ENCODE results near the gene PIP4P1. TPM values are rescaled to one million over a fixed set of nuclear protein-coding genes. Genes with fewer than 3 reads are reported as not detected.

Gene PIP4P1
- total and polyA plus RNA-seq, 9 of the 15 experiments (the other 6 are each of a cell fraction or from before 2014, with no cell fraction given), result 5.3 to 20.9 (median 10.7) TPM

DNA sequence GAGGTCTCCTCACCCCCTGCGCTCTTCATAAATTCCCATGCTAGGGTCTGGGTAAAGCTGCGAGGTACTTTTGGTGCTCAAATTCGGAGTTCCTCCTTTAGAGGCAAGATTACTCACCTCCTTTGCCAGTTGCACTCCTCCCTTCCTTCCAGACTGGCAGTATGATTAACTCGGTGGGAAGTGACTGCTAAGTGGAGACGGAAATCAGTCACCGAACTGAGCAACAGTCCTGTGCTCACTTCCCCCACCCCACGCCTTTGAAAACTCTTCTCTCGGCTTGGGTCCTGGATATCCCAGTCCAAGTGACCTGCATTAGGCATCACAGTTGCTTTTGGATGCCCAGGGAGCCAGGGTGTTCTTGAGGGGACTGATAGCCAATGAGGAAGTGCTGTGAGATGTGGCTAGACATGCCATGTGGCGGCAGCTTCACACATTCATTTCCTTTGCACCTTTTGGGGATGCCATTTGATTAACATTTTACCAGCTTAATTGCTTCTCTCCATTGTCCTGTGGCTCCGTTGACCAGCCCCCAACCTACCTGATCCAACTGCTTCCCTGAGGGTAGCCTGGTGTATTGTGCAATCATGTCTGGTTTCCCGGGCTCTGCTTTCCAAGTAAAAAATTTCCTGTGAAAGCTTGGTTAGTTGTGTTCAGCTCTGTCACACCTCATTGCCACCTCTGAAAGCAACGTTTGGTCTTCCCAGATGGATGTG is 8.8 kb upstream of the PIP4P1 start (continued):
- TF ChIP-seq PURB (CRISPR knock-in tag; IDR thresholded peaks at IDR 0.05; ENCODE audit: low read depth) (no peak), ZNF23 (CRISPR knock-in tag; IDR thresholded peaks at IDR 0.05) (no peak), ZNF699 (CRISPR knock-in tag; IDR thresholded peaks at IDR 0.05; ENCODE audit: insufficient replicate concordance) (no peak), RBBP5 (IDR thresholded peaks at IDR 0.05; ENCODE audit: borderline replicate concordance, insufficient read depth, low read length, poor library complexity, severe bottlenecking) (peak; percentile 8), CEBPG (CRISPR knock-in tag; IDR thresholded peaks at IDR 0.05) (peak; percentile 72), CEBPG (tag; conservative IDR thresholded peaks at IDR 0.05 in 1 of 2, IDR thresholded peaks at IDR 0.05 in 1 of 2) (peak; percentile 84 to 93), FOXA1 (IDR thresholded peaks at IDR 0.05; ENCODE audit: borderline replicate concordance) (no peak), ZNF436 (CRISPR knock-in tag; IDR thresholded peaks at IDR 0.05) (no peak), DIDO1 (tag; IDR thresholded peaks at IDR 0.05; ENCODE audit: low read depth) (no peak), ETV1 (tag; conservative IDR thresholded peaks at IDR 0.05; ENCODE audit: low read depth) (no peak), CBX8 (IDR thresholded peaks at IDR 0.05; ENCODE audit: borderline replicate concordance, extremely low read depth, low read depth, low read length, poor library complexity, severe bottlenecking) (no peak), ZNF217 (CRISPR knock-in tag; IDR thresholded peaks at IDR 0.05) (no peak), ZNF197 (CRISPR knock-in tag; IDR thresholded peaks at IDR 0.05; ENCODE audit: low read depth) (no peak), RUNX1 (IDR thresholded peaks at IDR 0.05; ENCODE audit: low read depth) (no peak), ASH1L (IDR thresholded peaks at IDR 0.05; ENCODE audit: borderline replicate concordance, low read depth, partially characterized antibody) (no peak), PHTF2 (CRISPR knock-in tag; IDR thresholded peaks at IDR 0.05) (no peak), NR2C1 (IDR thresholded peaks at IDR 0.05) (no peak), NR2C1 (tag; IDR thresholded peaks at IDR 0.05) (no peak), MYC (IDR thresholded peaks at IDR 0.05; ENCODE audit: low read depth, low read length) (peak; percentile 47; the same call in 1 of the 2 replicates), MYC (CRISPR knock-in tag; IDR thresholded peaks at IDR 0.05; ENCODE audit: borderline replicate concordance, low read depth) (no peak), ATF7 (IDR thresholded peaks at IDR 0.05) (no peak), KAT2B (IDR thresholded peaks at IDR 0.05; ENCODE audit: low read depth, low read length) (no peak), MCM3 (IDR thresholded peaks at IDR 0.05) (no peak), NR2F6 (CRISPR knock-in tag; IDR thresholded peaks at IDR 0.05) (no peak), ZNF347 (CRISPR knock-in tag; IDR thresholded peaks at IDR 0.05; ENCODE audit: low read depth) (no peak), NFIX (CRISPR knock-in tag; IDR thresholded peaks at IDR 0.05; ENCODE audit: low read depth) (no peak)
- TF ChIP-seq, protein P1, sequence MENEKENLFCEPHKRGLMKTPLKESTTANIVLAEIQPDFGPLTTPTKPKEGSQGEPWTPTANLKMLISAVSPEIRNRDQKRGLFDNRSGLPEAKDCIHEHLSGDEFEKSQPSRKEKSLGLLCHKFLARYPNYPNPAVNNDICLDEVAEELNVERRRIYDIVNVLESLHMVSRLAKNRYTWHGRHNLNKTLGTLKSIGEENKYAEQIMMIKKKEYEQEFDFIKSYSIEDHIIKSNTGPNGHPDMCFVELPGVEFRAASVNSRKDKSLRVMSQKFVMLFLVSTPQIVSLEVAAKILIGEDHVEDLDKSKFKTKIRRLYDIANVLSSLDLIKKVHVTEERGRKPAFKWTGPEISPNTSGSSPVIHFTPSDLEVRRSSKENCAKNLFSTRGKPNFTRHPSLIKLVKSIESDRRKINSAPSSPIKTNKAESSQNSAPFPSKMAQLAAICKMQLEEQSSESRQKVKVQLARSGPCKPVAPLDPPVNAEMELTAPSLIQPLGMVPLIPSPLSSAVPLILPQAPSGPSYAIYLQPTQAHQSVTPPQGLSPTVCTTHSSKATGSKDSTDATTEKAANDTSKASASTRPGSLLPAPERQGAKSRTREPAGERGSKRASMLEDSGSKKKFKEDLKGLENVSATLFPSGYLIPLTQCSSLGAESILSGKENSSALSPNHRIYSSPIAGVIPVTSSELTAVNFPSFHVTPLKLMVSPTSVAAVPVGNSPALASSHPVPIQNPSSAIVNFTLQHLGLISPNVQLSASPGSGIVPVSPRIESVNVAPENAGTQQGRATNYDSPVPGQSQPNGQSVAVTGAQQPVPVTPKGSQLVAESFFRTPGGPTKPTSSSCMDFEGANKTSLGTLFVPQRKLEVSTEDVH (IDR thresholded peaks at IDR 0.05; ENCODE audit: low read depth, partially characterized antibody), result no peak
